GM23338 (cell line): ENCODE results near the gene SFSWAP. TPM values are rescaled to one million over a fixed set of nuclear protein-coding genes. Genes with fewer than 3 reads are reported as not detected.

Source experiments
- ATAC-seq: fragments of 200-7000 bp; cut with Tn5 transposase; 3 replicates; pipeline ENCODE4 v1.9.1; 2020
- DNase-seq: peaks from one replicate; pipeline ENCODE4 v3.0.0-alpha.2; 2015; ENCODE audit warnings: low spot score
- H2AFZ ChIP-seq: fragments of 200-600 bp; sonication (generic); 2 replicates; pipeline ENCODE4 v1.8.0; 2016; ENCODE audit warnings: antibody characterized with exemption, mild to moderate bottlenecking, moderate library complexity
- H3F3A ChIP-seq: fragments of 200-600 bp; sonication (generic); replicated peaks from 2 replicates; pipeline ENCODE4 v1.8.0; 2017; ENCODE audit warnings: antibody characterized with exemption, mixed run types, low read depth
- H3K27ac ChIP-seq: fragments of 200-600 bp; sonication (generic); 2 replicates; pipeline ENCODE4 v1.6.1; 2016; ENCODE audit warnings: low read depth
- H3K27me3 ChIP-seq: fragments of 200-600 bp; sonication (generic); 2 replicates; pipeline ENCODE4 v1.8.0; 2016; ENCODE audit warnings: mild to moderate bottlenecking, mixed run types, moderate library complexity; ENCODE audit not compliant: insufficient read depth
- H3K36me3 ChIP-seq: fragments of 200-600 bp; sonication (generic); 2 replicates; pipeline ENCODE4 v1.8.0; 2016; ENCODE audit warnings: mild to moderate bottlenecking; ENCODE audit not compliant: insufficient read depth
- H3K4me1 ChIP-seq: fragments of 200-600 bp; sonication (generic); 2 replicates; pipeline ENCODE4 v1.8.0; 2016; ENCODE audit warnings: mild to moderate bottlenecking, moderate library complexity; ENCODE audit not compliant: insufficient read depth
- H3K4me2 ChIP-seq: fragments of 200-600 bp; sonication (generic); 2 replicates; pipeline ENCODE4 v1.7.1; 2017; ENCODE audit warnings: mixed run types
- H3K4me3 ChIP-seq: fragments of 200-600 bp; sonication (generic); 2 replicates; pipeline ENCODE4 v1.6.1; 2016; ENCODE audit warnings: mixed run types
- H3K79me2 ChIP-seq: fragments of 200-600 bp; sonication (generic); replicated peaks from 2 replicates; pipeline ENCODE4 v1.8.0; 2017; ENCODE audit warnings: mild to moderate bottlenecking; ENCODE audit not compliant: insufficient read depth
- H3K9me2 ChIP-seq: fragments of 200-600 bp; sonication (generic); 2 replicates; pipeline ENCODE4 v1.8.0; 2017; ENCODE audit not compliant: insufficient read depth
- H4K20me1 ChIP-seq: fragments of 200-600 bp; sonication (generic); replicated peaks from 2 replicates; pipeline ENCODE4 v1.8.0; 2017; ENCODE audit warnings: mild to moderate bottlenecking; ENCODE audit not compliant: insufficient read depth
- H3K27ac Mint-ChIP-seq: 2 replicates; pipeline ENCODE4 v1.8.0; 2020; ENCODE audit warnings: inconsistent platforms, mild to moderate bottlenecking, moderate library complexity, mixed read lengths
- H3K27me3 Mint-ChIP-seq: 3 replicates; pipeline ENCODE4 v1.8.0; 2022; ENCODE audit warnings: low read depth, mild to moderate bottlenecking, moderate library complexity, mixed read lengths, inconsistent platforms; ENCODE audit not compliant: insufficient read depth, poor library complexity
- H3K36me3 Mint-ChIP-seq: 3 replicates; pipeline ENCODE4 v1.8.0; 2021; ENCODE audit warnings: low read depth, mild to moderate bottlenecking, inconsistent platforms, moderate library complexity, mixed read lengths
- H3K4me1 Mint-ChIP-seq: 3 replicates; pipeline ENCODE4 v1.8.0; 2020; ENCODE audit warnings: mild to moderate bottlenecking, inconsistent platforms, mixed read lengths
- H3K4me3 Mint-ChIP-seq: 3 replicates; pipeline ENCODE4 v1.8.0; 2021; ENCODE audit warnings: moderate library complexity, mild to moderate bottlenecking, inconsistent platforms, mixed read lengths
- H3K9me3 Mint-ChIP-seq: 3 replicates; pipeline ENCODE4 v1.8.0; 2020; ENCODE audit warnings: moderate library complexity, mild to moderate bottlenecking, inconsistent platforms, mixed read lengths
- CREB1 ChIP-seq: fragments of 250-450 bp; sonication (Bioruptor Pico); IDR thresholded peaks from 2 replicates; pipeline ENCODE4 v1.5.0; 2020; ENCODE audit warnings: low read depth, mild to moderate bottlenecking, moderate library complexity
- CTCF ChIP-seq, 2 experiments: fragments of 200-600 bp in 1 of 2; sonication (generic) in 1 of 2; conservative IDR thresholded peaks; 2 replicates each; pipeline versions ENCODE4 v1.5.1 to v1.6.1; 2016 to 2017; ENCODE audit warnings: antibody characterized with exemption in 2 of 2, low read depth in 2 of 2, mild to moderate bottlenecking in 2 of 2, moderate library complexity in 1 of 2
- ETS1 ChIP-seq: IDR thresholded peaks from 2 replicates; pipeline ENCODE4 v1.6.1; 2016; ENCODE audit warnings: antibody characterized with exemption
- EZH2 ChIP-seq: fragments of 200-600 bp; sonication (generic); IDR thresholded peaks from one replicate; pipeline ENCODE4 v1.8.0; 2017; ENCODE audit warnings: antibody characterized with exemption, mild to moderate bottlenecking, low read depth; ENCODE audit not compliant: unreplicated experiment
- EZH2phosphoT487 ChIP-seq: fragments of 200-600 bp; sonication (generic); IDR thresholded peaks from one replicate; pipeline ENCODE4 v1.8.1; 2018; ENCODE audit warnings: antibody characterized with exemption; ENCODE audit not compliant: unreplicated experiment
- JUNB ChIP-seq: IDR thresholded peaks from one replicate; pipeline ENCODE4 v1.6.1; 2016; ENCODE audit warnings: antibody characterized with exemption; ENCODE audit not compliant: unreplicated experiment
- NANOG ChIP-seq: IDR thresholded peaks from 2 replicates; pipeline ENCODE4 v1.6.1; 2016; ENCODE audit warnings: antibody characterized with exemption, borderline replicate concordance
- POLR2AphosphoS5 ChIP-seq: IDR thresholded peaks from 2 replicates; pipeline ENCODE4 v1.6.1; 2016; ENCODE audit warnings: antibody characterized with exemption, low read depth
- REST ChIP-seq: IDR thresholded peaks from one replicate; pipeline ENCODE4 v1.6.1; 2018; ENCODE audit warnings: antibody characterized with exemption; ENCODE audit not compliant: unreplicated experiment
- STAT1 ChIP-seq: IDR thresholded peaks from one replicate; pipeline ENCODE4 v1.6.1; 2016; ENCODE audit warnings: antibody characterized with exemption; ENCODE audit not compliant: unreplicated experiment
- ZNF114 ChIP-seq: fragments of 250-450 bp; sonication (Bioruptor Pico); IDR thresholded peaks from 2 replicates; pipeline ENCODE4 v1.5.0; 2020; ENCODE audit warnings: mild to moderate bottlenecking, moderate library complexity
- ZNF331 ChIP-seq: fragments of 250-450 bp; sonication (Bioruptor Pico); IDR thresholded peaks from 2 replicates; pipeline ENCODE4 v1.5.0; 2020; ENCODE audit warnings: low read depth, mild to moderate bottlenecking, moderate library complexity
- ZNF462 ChIP-seq: fragments of 250-450 bp; sonication (Bioruptor Pico); IDR thresholded peaks from 2 replicates; pipeline ENCODE4 v1.5.0; 2020; ENCODE audit warnings: mild to moderate bottlenecking, moderate library complexity
- polyA plus RNA-seq: library from polyadenylated mRNA; unstranded; fragments of >200 nt; fragmentation: Nextera tagmentation; extraction: Ambion mirVana; gene quantifications from 2 replicates; pipeline ENCODE4 v1.2.1, GENCODE V29; 2016
- total RNA-seq: library from RNA; depleted of rRNA; stranded (reverse); fragments of >200 nt; shearing (Covaris generic); gene quantifications from 2 replicates; pipeline ENCODE4 v1.2.3, GENCODE V29; 2014

Gene SFSWAP
- total and polyA plus RNA-seq, 2 experiments from 2014 or later = 41.0 to 49.8 TPM

- Histone ChIP-seq H3K27ac (no peak overlapping the region), H3K27me3 (no peaks in the 10 kb centered on the region), H4K20me1 (peaks cover 4% of the 10 kb centered on the region), H3K79me2 (no peaks in the 10 kb centered on the region), H3K9me2 (no peaks in the 10 kb centered on the region), H2AFZ (no peak overlapping the region), H3K4me2 (no peak overlapping the region), H3K36me3 (peaks cover 15% of the 10 kb centered on the region; the same call in 1 of the 2 replicates), H3K4me1 (peaks cover 26% of the 10 kb centered on the region), H3K4me3 (no peak overlapping the region), H3F3A (no peaks in the 10 kb centered on the region)
- DNase-seq = no peak
- Mint-ChIP-seq H3K27me3 (peaks cover 6% of the 10 kb centered on the region), H3K27ac (peak overlapping the region; percentile 93), H3K9me3 (no peaks in the 10 kb centered on the region), H3K4me3 (no peak overlapping the region; the same call in 2 of the 3 replicates), H3K36me3 (peaks cover 58% of the 10 kb centered on the region), H3K4me1 (peaks cover 29% of the 10 kb centered on the region)
- TF ChIP-seq CTCF (conservative IDR thresholded peaks at IDR 0.05; ENCODE audit: low read depth in 2 of 2) (no peak), STAT1 (no peak), EZH2 (no peak), ZNF114 (CRISPR knock-in tag) (no peak), CREB1 (CRISPR knock-in tag) (no peak), ETS1 (no peak), ZNF331 (CRISPR knock-in tag) (no peak), JUNB (no peak), ZNF462 (no peak), REST (no peak), EZH2phosphoT487 (no peak), POLR2AphosphoS5 (no peak), NANOG (no peak)
- ATAC-seq = no peak
Measured at GRCh38 chr12:131786331-131786730, 75.4 kb downstream of the SFSWAP start.
